Cardiac muscle cell (in vitro differentiated cells and primary cell): Measurements from ENCODE around the gene SEMA5B. TPM values are rescaled to one million over a fixed set of nuclear protein-coding genes. Genes with fewer than 3 reads are reported as not detected.

Experiments used
- DNase-seq, 2 donors: peaks; one replicate each; pipeline versions ENCODE4 v3.0.0 to v3.0.0-alpha.2; 2010 to 2017; ENCODE audit warnings: low read depth in 1 of 2, low spot score in 1 of 2
- H3K27ac ChIP-seq: fragments of 200-600 bp; sonication (generic); 2 replicates; pipeline ENCODE4 v1.5.1; 2016
- H3K27me3 ChIP-seq: fragments of 200-600 bp; sonication (generic); 2 replicates; pipeline ENCODE4 v1.6.0; 2016; ENCODE audit warnings: control low read depth
- H3K36me3 ChIP-seq: fragments of 200-600 bp; sonication (generic); 2 replicates; pipeline ENCODE4 v1.5.1; 2016; ENCODE audit warnings: control low read depth
- H3K4me1 ChIP-seq: fragments of 200-600 bp; sonication (generic); 2 replicates; pipeline ENCODE4 v1.8.1; 2017; ENCODE audit warnings: low read depth, mild to moderate bottlenecking, mixed run types
- H3K4me3 ChIP-seq: fragments of 200-600 bp; sonication (generic); 2 replicates; pipeline ENCODE4 v1.5.1; 2016; ENCODE audit warnings: mild to moderate bottlenecking
- H3K9me3 ChIP-seq: fragments of 200-600 bp; sonication (generic); 2 replicates; pipeline ENCODE4 v1.5.1; 2017; ENCODE audit warnings: low read depth, mild to moderate bottlenecking, control low read depth
- polyA plus RNA-seq: library from polyadenylated mRNA; unstranded; fragments of >200 nt; fragmentation: Nextera tagmentation; extraction: Ambion mirVana; gene quantifications from 2 replicates; pipeline ENCODE4 v1.2.1, GENCODE V29; 2016
- total RNA-seq: library from RNA; depleted of rRNA; stranded (reverse); fragments of >200 nt; gene quantifications from 2 replicates; pipeline ENCODE4 v1.2.3, GENCODE V29; 2016
- TF ChIP-seq, protein P1 (sequence below): IDR thresholded peaks from 2 replicates; pipeline ENCODE4 v1.5.1; 2012; ENCODE audit warnings: low read depth, mild to moderate bottlenecking, low read length

The SEMA5B gene
- total and polyA plus RNA-seq, 2 experiments from 2014 or later: 2.3 to 4.4 TPM

DNA sequence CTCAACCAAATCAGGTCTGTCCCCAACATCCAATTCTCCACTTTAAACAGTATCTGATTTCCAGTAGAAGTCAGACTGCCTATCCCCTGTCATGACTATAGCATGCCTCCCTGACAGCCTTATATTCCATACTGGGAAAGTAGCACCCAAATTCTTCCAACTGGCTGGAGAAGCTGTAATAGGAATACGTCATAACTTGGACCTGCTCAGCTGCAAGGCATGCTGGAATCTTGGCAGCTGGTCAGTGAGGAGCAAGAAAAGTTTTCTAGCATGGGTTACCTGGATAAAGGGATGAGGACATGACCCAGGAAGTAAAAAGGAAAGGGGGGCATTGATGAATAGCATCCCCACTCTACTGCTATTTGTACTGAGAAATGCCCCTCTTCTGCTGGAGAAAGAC, 8.9 kb downstream of the SEMA5B start:
- H3K27me3 ChIP-seq: no peaks in the 10 kb centered on the region

DNA sequence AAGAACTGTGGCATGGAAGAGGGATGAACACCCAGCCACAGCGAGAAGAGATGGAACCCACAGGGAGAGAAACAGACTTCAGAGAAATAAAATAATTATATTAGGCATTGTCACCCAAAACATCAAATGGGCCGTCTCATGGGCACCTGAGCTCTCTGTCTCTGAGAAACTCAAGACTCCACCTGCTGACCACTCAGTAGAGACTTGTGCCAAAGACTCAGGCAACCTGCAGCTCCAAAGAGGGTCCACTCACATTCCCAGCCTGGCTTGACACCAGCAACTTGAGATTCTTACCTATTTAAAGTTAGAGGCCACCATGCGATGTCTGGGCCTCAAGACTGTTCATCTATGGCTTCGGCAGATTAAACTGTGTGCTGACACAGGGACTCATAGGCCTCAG, 12.0 kb downstream of the SEMA5B start:
- Histone ChIP-seq H3K27me3 (no peaks in the 10 kb centered on the region), H3K4me3 (no peak overlapping the region), H3K36me3 (no peaks in the 10 kb centered on the region), H3K9me3 (no peaks in the 10 kb centered on the region), H3K27ac (no peak overlapping the region), H3K4me1 (no peaks in the 10 kb centered on the region)
- TF ChIP-seq, protein P1, sequence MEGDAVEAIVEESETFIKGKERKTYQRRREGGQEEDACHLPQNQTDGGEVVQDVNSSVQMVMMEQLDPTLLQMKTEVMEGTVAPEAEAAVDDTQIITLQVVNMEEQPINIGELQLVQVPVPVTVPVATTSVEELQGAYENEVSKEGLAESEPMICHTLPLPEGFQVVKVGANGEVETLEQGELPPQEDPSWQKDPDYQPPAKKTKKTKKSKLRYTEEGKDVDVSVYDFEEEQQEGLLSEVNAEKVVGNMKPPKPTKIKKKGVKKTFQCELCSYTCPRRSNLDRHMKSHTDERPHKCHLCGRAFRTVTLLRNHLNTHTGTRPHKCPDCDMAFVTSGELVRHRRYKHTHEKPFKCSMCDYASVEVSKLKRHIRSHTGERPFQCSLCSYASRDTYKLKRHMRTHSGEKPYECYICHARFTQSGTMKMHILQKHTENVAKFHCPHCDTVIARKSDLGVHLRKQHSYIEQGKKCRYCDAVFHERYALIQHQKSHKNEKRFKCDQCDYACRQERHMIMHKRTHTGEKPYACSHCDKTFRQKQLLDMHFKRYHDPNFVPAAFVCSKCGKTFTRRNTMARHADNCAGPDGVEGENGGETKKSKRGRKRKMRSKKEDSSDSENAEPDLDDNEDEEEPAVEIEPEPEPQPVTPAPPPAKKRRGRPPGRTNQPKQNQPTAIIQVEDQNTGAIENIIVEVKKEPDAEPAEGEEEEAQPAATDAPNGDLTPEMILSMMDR: no peak
- no peak for DNase-seq

More for the DNA sequence above, 8.9 kb downstream of the SEMA5B start:
- Histone ChIP-seq H3K9me3 (no peaks in the 10 kb centered on the region), H3K27ac (no peak overlapping the region), H3K4me1 (no peaks in the 10 kb centered on the region), H3K36me3 (no peaks in the 10 kb centered on the region), H3K4me3 (no peak overlapping the region)
- TF ChIP-seq, protein P1: no peak
- no peak for DNase-seq

DNA sequence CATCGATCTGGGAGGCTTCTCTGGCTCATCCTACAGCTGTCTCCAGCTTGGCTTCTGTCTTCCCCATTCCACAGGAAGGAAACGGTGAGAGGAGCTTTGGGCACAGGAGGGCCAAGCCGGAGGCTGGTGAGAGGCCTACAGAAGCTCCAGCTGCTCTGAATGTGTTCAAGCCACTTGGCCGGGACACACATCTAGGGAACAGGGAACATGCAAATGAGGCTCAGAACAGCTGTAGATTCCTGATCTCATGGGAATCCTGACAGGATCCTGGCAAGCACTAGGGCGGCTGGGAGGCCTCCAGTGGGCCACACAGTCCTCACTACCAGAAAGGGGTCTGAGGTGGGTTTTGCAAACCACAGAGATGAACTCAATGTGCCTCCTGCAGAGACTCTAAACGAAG, 13.7 kb downstream of the SEMA5B start:
- no peak for DNase-seq
- no peak overlapping the region for H3K4me3 ChIP-seq
- no peaks in the 10 kb centered on the region for H3K4me1 ChIP-seq
- H3K9me3 ChIP-seq: no peaks in the 10 kb centered on the region
- no peaks in the 10 kb centered on the region for H3K36me3 ChIP-seq
- TF ChIP-seq, protein P1: no peak
- no peak overlapping the region for H3K27ac ChIP-seq
- H3K27me3 ChIP-seq: no peaks in the 10 kb centered on the region

DNA sequence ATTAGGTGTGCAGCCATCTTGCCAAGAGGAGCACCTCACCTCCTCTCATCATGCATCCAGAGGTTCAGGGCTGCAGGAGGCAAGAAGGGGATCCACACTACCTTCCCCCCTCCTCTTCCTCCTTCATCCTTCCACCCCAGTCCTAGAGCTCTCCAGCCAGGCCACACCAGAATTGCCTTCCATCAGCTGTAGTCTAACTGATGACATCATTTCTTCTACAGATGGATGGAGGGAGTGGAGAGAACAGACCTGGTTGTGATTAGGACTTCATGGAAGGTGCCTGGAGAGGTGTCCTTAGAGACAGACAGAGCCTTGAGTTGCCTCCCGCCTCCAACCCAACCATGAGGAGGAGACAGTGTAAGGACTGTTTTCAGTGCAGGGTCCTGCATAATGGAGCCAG, 14.9 kb downstream of the SEMA5B start:
- no peak for DNase-seq
- H3K27ac ChIP-seq: no peak overlapping the region
- H3K4me3 ChIP-seq: no peak overlapping the region
- H3K4me1 ChIP-seq: no peaks in the 10 kb centered on the region
- TF ChIP-seq, protein P1: no peak
- H3K9me3 ChIP-seq: no peaks in the 10 kb centered on the region
- H3K36me3 ChIP-seq: no peaks in the 10 kb centered on the region
- H3K27me3 ChIP-seq: no peaks in the 10 kb centered on the region

DNA sequence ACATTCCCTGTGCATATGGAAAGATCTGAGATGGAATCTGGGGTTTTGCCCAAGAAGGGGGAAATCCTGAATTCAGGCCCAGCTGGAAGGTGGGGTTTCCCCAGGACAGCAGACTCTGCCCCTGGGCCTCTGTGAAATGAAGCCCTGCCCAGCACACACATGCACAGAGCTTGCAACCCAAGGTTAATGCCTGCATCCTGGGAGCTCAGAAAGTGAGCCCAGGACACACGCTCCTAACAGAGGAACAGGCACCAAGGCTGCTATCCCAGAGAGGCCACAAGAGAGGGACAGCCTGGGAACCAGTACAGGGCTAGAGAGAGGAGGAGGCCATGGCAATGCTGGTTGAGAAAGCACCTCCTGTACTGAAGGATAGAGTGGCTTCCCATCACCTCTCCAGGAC, 16.1 kb downstream of the SEMA5B start:
- H3K27ac ChIP-seq: no peak overlapping the region
- no peaks in the 10 kb centered on the region for H3K9me3 ChIP-seq
- DNase-seq: no peak
- H3K27me3 ChIP-seq: no peaks in the 10 kb centered on the region
- TF ChIP-seq, protein P1: no peak
- no peaks in the 10 kb centered on the region for H3K4me1 ChIP-seq
- H3K4me3 ChIP-seq: no peak overlapping the region
- no peaks in the 10 kb centered on the region for H3K36me3 ChIP-seq

DNA sequence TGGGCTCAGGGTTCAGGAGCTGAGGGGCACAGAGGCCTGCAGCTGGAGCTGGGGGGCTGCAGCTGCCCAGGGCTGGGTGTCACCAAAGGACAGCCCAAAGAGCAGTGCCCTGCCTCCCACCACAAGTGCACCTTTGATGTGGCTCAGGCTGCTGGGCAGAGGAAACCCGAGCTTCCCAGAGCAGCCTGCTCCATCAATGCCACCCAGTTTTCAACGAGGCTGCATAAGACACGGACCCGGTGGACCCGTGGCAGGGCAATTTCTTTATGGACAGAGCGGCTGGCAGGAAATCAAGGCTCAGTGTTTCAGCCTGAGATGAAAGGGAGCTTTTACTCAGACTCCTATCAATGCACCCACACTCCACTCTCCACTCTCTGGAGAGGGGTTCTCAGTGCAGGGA, 18.7 kb downstream of the SEMA5B start:
- no peaks in the 10 kb centered on the region for H3K27me3 ChIP-seq
- no peak overlapping the region for H3K27ac ChIP-seq
- DNase-seq: no peak
- TF ChIP-seq, protein P1: no peak
- no peaks in the 10 kb centered on the region for H3K9me3 ChIP-seq
- H3K36me3 ChIP-seq: no peaks in the 10 kb centered on the region
- H3K4me3 ChIP-seq: no peak overlapping the region
- no peaks in the 10 kb centered on the region for H3K4me1 ChIP-seq
